T-helper 2 cell treated with Interferon-gamma antibody and Interleukin-4, amounts not matched to agents 5 μg/mL and 100 μg/mL, for 36 hours (primary cell): ENCODE measurements around the gene ZNF335.
"Not testable (repeated sequence)": the region's sequence is repeated elsewhere in the genome, so short reads cannot be mapped to it uniquely, and the experiment has no call there.

Experiments used
- DNase-seq: peaks from one replicate; pipeline ENCODE4 v3.0.0; 2021; ENCODE audit warnings: low spot score
- H3K27ac Mint-ChIP-seq: one replicate; pipeline ENCODE4 v1.8.0; 2021; ENCODE audit warnings: mild to moderate bottlenecking, mixed read lengths
- H3K27me3 Mint-ChIP-seq: one replicate; pipeline ENCODE4 v1.8.0; 2021; ENCODE audit warnings: low read depth, mixed read lengths
- H3K36me3 Mint-ChIP-seq: one replicate; pipeline ENCODE4 v1.8.0; 2021; ENCODE audit warnings: low read depth, mixed read lengths
- H3K4me1 Mint-ChIP-seq: one replicate; pipeline ENCODE4 v1.8.0; 2021; ENCODE audit warnings: low read depth, mixed read lengths
- H3K4me3 Mint-ChIP-seq: one replicate; pipeline ENCODE4 v1.8.0; 2022; ENCODE audit warnings: mild to moderate bottlenecking, moderate library complexity, mixed read lengths
- H3K9me3 Mint-ChIP-seq: one replicate; pipeline ENCODE4 v1.8.0; 2021; ENCODE audit warnings: mixed read lengths

ZNF335 gene

GRCh38 chr20:45997187-45997586 is 25.2 kb upstream of the ZNF335 start:
- H3K4me1 Mint-ChIP-seq, result peaks cover 43% of the 10 kb centered on the region
- DNase-seq, result no peak
- H3K4me3 Mint-ChIP-seq, result no peak overlapping the region
- H3K9me3 Mint-ChIP-seq, result no peaks in the 10 kb centered on the region
- no peaks in the 10 kb centered on the region for H3K36me3 Mint-ChIP-seq
- peaks cover 18% of the 10 kb centered on the region for H3K27me3 Mint-ChIP-seq
- H3K27ac Mint-ChIP-seq, result no peak overlapping the region

DNA sequence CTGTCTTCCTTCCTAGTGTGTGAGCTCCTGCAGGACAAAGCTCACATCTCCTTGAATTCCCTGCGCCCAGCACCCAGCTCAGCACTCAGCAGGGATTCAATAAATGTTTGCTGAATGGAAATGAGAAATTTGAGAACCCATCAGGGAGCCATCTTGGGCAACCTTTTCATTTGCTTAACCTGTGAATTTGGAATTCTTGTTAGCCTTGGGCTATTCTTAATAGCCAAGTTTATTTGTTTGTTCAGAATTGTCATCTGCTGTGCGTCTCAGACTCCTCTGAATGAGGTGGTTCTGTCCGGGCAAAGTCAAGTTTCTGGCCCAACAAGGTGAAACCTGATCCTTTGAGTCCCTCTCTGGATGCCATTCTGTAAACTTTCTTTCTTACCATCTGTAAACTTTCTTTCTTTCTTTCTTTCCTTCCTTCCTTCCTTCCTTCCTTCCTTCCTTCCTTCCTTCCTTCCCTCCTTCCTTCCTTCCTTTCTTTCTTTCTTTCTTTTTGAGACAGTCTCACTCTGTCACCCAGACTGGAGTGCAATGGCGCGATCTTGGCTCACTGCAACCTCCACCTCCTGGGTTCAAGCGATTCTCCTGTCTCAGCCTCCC is 23.6 kb upstream of the ZNF335 start:
- not testable (repeated sequence) for H3K27ac Mint-ChIP-seq, H3K36me3 Mint-ChIP-seq, H3K9me3 Mint-ChIP-seq, H3K4me3 Mint-ChIP-seq, DNase-seq
- Mint-ChIP-seq H3K4me1 (peaks cover 40% of the 10 kb centered on the region), H3K27me3 (peaks cover 23% of the 10 kb centered on the region)

- no peak for DNase-seq
- peaks cover 35% of the 10 kb centered on the region for H3K4me1 Mint-ChIP-seq
- no peaks in the 10 kb centered on the region for H3K36me3 Mint-ChIP-seq
- H3K27me3 Mint-ChIP-seq, result peaks cover 24% of the 10 kb centered on the region
- H3K27ac Mint-ChIP-seq, result no peak overlapping the region
- no peaks in the 10 kb centered on the region for H3K9me3 Mint-ChIP-seq
- no peak overlapping the region for H3K4me3 Mint-ChIP-seq
Observed at GRCh38 chr20:45994761-45995493, 22.9 kb upstream of the ZNF335 start.

DNA sequence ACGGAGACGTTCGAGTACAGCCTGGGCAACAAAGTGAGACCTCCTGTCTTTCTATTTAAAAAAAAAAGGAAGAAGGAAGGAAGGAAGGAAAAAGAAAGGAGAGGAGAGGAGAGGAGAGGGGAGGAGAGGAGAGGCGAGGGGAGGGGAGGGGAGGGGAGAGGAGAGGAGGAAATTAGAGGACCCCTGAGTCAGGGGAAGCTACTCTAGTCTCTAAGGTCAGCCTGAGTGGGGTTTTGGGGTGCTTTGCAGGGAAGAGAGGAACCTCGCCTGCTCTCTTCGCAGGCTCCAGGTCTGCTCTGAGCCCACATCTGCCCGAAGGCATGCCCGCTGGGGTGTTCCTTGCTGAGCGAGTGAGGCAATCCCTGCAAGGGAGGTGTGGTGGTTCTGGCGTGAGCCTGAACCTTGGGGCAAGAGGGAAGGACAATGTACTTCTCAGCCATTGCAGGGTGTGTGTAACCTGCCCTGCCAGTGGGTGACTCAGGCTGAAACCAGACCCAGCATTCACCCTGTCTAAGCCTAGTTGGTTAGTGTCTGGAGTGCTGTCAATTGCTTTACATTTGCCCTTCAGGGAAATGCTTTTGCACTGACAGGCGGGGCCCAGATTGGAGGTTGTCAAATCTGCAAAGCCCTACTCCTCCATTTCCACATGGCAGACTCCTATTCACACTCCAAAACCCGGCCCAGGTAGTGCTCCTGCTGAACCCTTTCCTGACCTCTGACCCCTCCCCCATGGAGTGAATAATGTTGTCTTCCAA is 21.4 kb upstream of the ZNF335 start:
- Mint-ChIP-seq H3K27me3 (peaks cover 33% of the 10 kb centered on the region), H3K36me3 (no peaks in the 10 kb centered on the region), H3K4me1 (peaks cover 22% of the 10 kb centered on the region), H3K9me3 (no peaks in the 10 kb centered on the region), H3K4me3 (no peak overlapping the region), H3K27ac (no peak overlapping the region)
- DNase-seq, result no peak

GRCh38 chr20:45991616-45992015 is 19.6 kb upstream of the ZNF335 start:
- no peak overlapping the region for H3K27ac Mint-ChIP-seq
- peaks cover 11% of the 10 kb centered on the region for H3K4me1 Mint-ChIP-seq
- H3K9me3 Mint-ChIP-seq, result no peaks in the 10 kb centered on the region
- peaks cover 30% of the 10 kb centered on the region for H3K27me3 Mint-ChIP-seq
- no peak overlapping the region for H3K4me3 Mint-ChIP-seq
- H3K36me3 Mint-ChIP-seq, result no peaks in the 10 kb centered on the region
- no peak for DNase-seq

DNA sequence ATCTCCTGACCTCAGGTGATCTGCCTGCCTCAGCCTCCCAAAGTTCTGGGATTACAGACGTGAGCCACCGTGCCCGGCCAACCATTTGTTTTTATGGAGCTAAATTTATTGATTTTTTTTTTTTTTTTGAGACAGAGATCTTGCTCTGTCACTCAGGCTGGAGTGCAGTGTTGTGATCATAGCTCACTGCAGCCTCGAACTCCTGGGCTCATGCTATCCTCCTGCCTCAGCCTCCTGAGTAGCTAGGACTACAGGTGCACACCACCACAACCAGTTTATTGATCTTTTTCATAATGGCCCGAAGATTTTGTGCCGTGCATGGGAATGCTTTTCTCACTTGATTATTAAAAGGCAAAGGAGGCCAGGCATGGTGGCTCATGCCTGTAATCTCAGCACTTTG is 16.8 kb upstream of the ZNF335 start:
- not testable (repeated sequence) for H3K27ac Mint-ChIP-seq, H3K4me3 Mint-ChIP-seq, DNase-seq, H3K4me1 Mint-ChIP-seq, H3K9me3 Mint-ChIP-seq, H3K36me3 Mint-ChIP-seq
- peaks cover 18% of the 10 kb centered on the region for H3K27me3 Mint-ChIP-seq

DNA sequence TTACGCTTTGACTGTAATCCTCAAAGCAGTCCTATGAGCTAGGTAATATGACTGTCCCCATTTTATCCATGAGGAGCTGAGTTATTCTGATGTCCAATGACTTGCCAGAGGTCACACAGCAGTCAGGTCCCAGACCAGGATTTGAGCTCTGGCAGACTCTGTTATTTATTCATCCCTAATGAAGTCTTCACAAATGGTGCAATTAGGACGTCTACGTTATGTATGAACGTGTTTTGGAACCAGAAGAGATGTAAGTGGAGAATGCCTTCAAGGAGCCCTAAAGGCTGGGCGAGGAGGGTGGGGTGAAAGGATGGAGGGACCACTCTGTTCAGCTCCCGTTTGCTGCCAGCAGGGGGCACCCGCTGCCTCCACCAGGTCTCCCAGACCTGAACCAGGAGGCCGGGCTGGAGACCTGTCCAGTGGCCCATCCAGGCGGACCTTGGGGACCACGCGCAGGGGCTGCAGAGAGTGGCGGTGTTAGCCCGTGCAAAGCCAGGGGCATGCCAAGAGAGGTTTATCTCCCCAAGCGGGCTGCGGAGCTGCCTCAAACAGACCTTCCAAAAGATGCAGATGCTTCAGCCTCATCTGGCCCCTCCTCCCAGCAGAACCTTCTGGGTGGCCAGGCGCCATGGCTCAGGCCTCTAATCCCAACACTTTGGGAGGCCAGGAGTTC is 15.2 kb upstream of the ZNF335 start:
- no peaks in the 10 kb centered on the region for H3K9me3 Mint-ChIP-seq
- DNase-seq, result peak; percentile 64
- peaks cover 6% of the 10 kb centered on the region for H3K4me1 Mint-ChIP-seq
- peaks cover 21% of the 10 kb centered on the region for H3K27me3 Mint-ChIP-seq
- H3K4me3 Mint-ChIP-seq, result no peak overlapping the region
- no peaks in the 10 kb centered on the region for H3K36me3 Mint-ChIP-seq
- no peak overlapping the region for H3K27ac Mint-ChIP-seq

DNA sequence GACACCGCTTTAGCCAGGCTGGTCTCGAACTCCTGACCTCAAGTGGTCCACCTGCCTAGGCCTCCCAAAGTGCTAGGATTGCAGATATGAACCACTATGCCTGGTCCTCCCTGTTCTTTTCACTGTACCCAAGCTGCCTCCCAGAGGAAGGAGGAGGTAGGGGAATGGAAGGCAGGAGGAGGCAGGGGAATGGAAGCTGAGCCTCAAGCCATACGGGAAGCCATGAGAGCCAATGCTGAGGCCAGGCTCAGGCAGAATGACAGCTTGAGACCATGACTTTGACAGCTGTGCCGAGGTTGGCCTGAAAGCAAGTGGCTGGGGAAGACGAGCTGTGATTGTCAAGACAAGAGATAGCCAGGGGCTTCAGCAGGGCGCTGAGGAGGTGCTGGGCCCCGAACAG is 13.6 kb upstream of the ZNF335 start:
- Mint-ChIP-seq H3K27me3 (peaks cover 15% of the 10 kb centered on the region), H3K9me3 (no peaks in the 10 kb centered on the region), H3K4me3 (no peak overlapping the region), H3K36me3 (no peaks in the 10 kb centered on the region), H3K4me1 (peaks cover 6% of the 10 kb centered on the region), H3K27ac (no peak overlapping the region)
- DNase-seq, result no peak

- H3K27ac Mint-ChIP-seq, result no peak overlapping the region
Observed at GRCh38 chr20:45983279-45983743, 11.3 kb upstream of the ZNF335 start.

GRCh38 chr20:45981261-45981660 is 9.3 kb upstream of the ZNF335 start:
- Mint-ChIP-seq H3K4me3 (no peak overlapping the region), H3K9me3 (no peaks in the 10 kb centered on the region), H3K4me1 (peaks cover 6% of the 10 kb centered on the region), H3K27ac (no peak overlapping the region), H3K27me3 (peaks cover 24% of the 10 kb centered on the region), H3K36me3 (no peaks in the 10 kb centered on the region)
- DNase-seq, result no peak

More at GRCh38 chr20:45983279-45983743, 11.3 kb upstream of the ZNF335 start:
- H3K4me1 Mint-ChIP-seq, result peaks cover 6% of the 10 kb centered on the region
- peaks cover 14% of the 10 kb centered on the region for H3K27me3 Mint-ChIP-seq
- H3K9me3 Mint-ChIP-seq, result no peaks in the 10 kb centered on the region
- DNase-seq, result no peak
- H3K4me3 Mint-ChIP-seq, result no peak overlapping the region
- H3K36me3 Mint-ChIP-seq, result no peaks in the 10 kb centered on the region

GRCh38 chr20:45976086-45976485 is 4.1 kb upstream of the ZNF335 start:
- no peak for DNase-seq
- Mint-ChIP-seq H3K36me3 (no peaks in the 10 kb centered on the region), H3K4me1 (peaks cover 5% of the 10 kb centered on the region), H3K27me3 (peaks cover 29% of the 10 kb centered on the region), H3K9me3 (no peaks in the 10 kb centered on the region), H3K4me3 (no peak overlapping the region), H3K27ac (no peak overlapping the region)

DNA sequence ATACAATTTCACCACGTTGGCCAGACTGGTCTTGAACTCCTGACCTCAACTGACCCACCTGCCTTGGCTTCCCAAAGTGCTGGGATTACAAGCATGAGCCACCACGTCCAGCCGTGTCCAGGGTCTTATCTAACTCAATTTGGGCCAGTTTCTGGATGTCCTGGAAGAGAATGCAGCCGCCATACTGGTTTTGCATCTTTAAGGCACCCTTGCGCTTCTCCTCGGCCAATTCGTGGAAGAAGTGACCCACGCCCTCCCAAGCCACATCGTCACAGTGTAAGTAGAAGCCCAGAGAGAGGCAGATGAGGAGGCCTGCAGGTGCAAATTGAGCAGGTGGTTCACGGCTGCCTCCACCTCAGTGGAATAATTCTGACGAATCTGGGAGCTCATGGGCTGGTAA is 3.7 kb upstream of the ZNF335 start:
- no peak for DNase-seq
- Mint-ChIP-seq H3K9me3 (no peaks in the 10 kb centered on the region), H3K4me3 (no peak overlapping the region), H3K36me3 (no peaks in the 10 kb centered on the region), H3K27me3 (peaks cover 29% of the 10 kb centered on the region), H3K4me1 (peaks cover 5% of the 10 kb centered on the region), H3K27ac (no peak overlapping the region)

- Mint-ChIP-seq H3K4me3 (no peak overlapping the region), H3K27me3 (peaks cover 29% of the 10 kb centered on the region), H3K27ac (no peak overlapping the region), H3K36me3 (peaks cover 1% of the 10 kb centered on the region), H3K4me1 (peaks cover 9% of the 10 kb centered on the region), H3K9me3 (no peaks in the 10 kb centered on the region)
- no peak for DNase-seq
Observed at GRCh38 chr20:45974896-45975565, 3.0 kb upstream of the ZNF335 start.
